MCF 10A (cell line): ENCODE measurements around the gene NEK1. TPM values are rescaled to one million over a fixed set of nuclear protein-coding genes. Genes with fewer than 3 reads are reported as not detected.

ENCODE experiments used
- BruUV-seq: library from RNA; stranded (reverse); fragments of 400-500 nt; replicated peaks from 2 replicates; lab custom pipeline; 2021; lab: Mats Ljungman, UMichigan
- CTCF ChIA-PET: fragments of 300-600 bp; sonication (Branson Sonifier 250); formaldehyde crosslinking; extraction: SDS; loops from one replicate; lab custom pipeline; 2021; ENCODE audit warnings: antibody characterized with exemption, inconsistent platforms; lab: Yijun Ruan, JAX
- POLR2A ChIA-PET: fragments of 300-600, 350-650 bp; sonication (Branson Sonifier 250); formaldehyde crosslinking; extraction: SDS; loops from one replicate; lab custom pipeline; 2020; ENCODE audit warnings: antibody characterized with exemption, inconsistent platforms; lab: Yijun Ruan, JAX
- DNase-seq: peaks from one replicate; pipeline ENCODE4 v3.0.0-alpha.2; 2018; ENCODE audit not compliant: unreplicated experiment
- H3K27ac Mint-ChIP-seq: one replicate; pipeline ENCODE4 v1.8.0; 2022; ENCODE audit warnings: mild to moderate bottlenecking, low read depth, mixed read lengths; ENCODE audit not compliant: unreplicated experiment
- H3K27me3 Mint-ChIP-seq: one replicate; pipeline ENCODE4 v1.8.0; 2022; ENCODE audit warnings: mixed read lengths; ENCODE audit not compliant: insufficient read depth, unreplicated experiment
- H3K36me3 Mint-ChIP-seq: one replicate; pipeline ENCODE4 v1.8.0; 2022; ENCODE audit warnings: mild to moderate bottlenecking, moderate library complexity, mixed read lengths; ENCODE audit not compliant: insufficient read depth, unreplicated experiment
- H3K4me1 Mint-ChIP-seq: one replicate; pipeline ENCODE4 v1.8.0; 2022; ENCODE audit warnings: mixed read lengths; ENCODE audit not compliant: insufficient read depth, unreplicated experiment
- H3K4me3 Mint-ChIP-seq: one replicate; pipeline ENCODE4 v1.8.0; 2022; ENCODE audit warnings: mild to moderate bottlenecking, moderate library complexity, mixed read lengths; ENCODE audit not compliant: unreplicated experiment
- H3K9me3 Mint-ChIP-seq: one replicate; pipeline ENCODE4 v1.8.0; 2022; ENCODE audit warnings: mixed read lengths; ENCODE audit not compliant: unreplicated experiment
- CTCF ChIP-seq: fragments of 200-600 bp; IDR thresholded peaks from one replicate; pipeline ENCODE4 v1.8.0; 2022; ENCODE audit warnings: antibody characterized with exemption, mild to moderate bottlenecking; ENCODE audit not compliant: unreplicated experiment
- intact Hi-C: fragments of 100-400 bp; cut with micrococcal nuclease; formaldehyde crosslinking; loops from 2 replicates; pipeline ENCODE4 v1.14.1; 2022
- total RNA-seq: library from RNA; stranded (reverse); gene quantifications from 2 replicates; pipeline ENCODE4 v1.2.3, GENCODE V29; 2022

NEK1 gene
- total RNA-seq, 1 experiment from 2014 or later: 15.5 TPM

- Mint-ChIP-seq H3K4me1 (no peaks in the 10 kb centered on the region), H3K27me3 (no peaks in the 10 kb centered on the region), H3K36me3 (peaks cover 17% of the 10 kb centered on the region), H3K27ac (no peak overlapping the region), H3K4me3 (no peak overlapping the region), H3K9me3 (no peaks in the 10 kb centered on the region)
- BruUV-seq: no TSS peak
- no peak for TF ChIP-seq CTCF
- CTCF ChIA-PET: interaction anchor here (0.5 kb wide), 1 partner anchor 199 kb away, joined by 5 read pairs; no protein-coding TSS in a partner anchor
- intact Hi-C loops: no loop called here
- POLR2A ChIA-PET: no interaction called here
- peak; percentile 48 for DNase-seq
Observed at GRCh38 chr4:169398316-169398715, 214.1 kb downstream of the NEK1 start.

- H3K9me3 Mint-ChIP-seq: no peaks in the 10 kb centered on the region
- no peaks in the 10 kb centered on the region for H3K27me3 Mint-ChIP-seq
- H3K4me1 Mint-ChIP-seq: no peaks in the 10 kb centered on the region
- no peak for TF ChIP-seq CTCF
- ChIA-PET POLR2A (no interaction called here), CTCF (interaction anchor here (0.5 to 0.6 kb wide), 4 partner anchors 88 to 346 kb away, joined by 3 to 5 read pairs (median 4); no protein-coding TSS in a partner anchor)
- peaks cover 18% of the 10 kb centered on the region for H3K36me3 Mint-ChIP-seq
- peak; percentile 44 for DNase-seq
- no TSS peak for BruUV-seq
- H3K27ac Mint-ChIP-seq: no peak overlapping the region
- H3K4me3 Mint-ChIP-seq: no peak overlapping the region
- intact Hi-C loops: no loop called here
Observed at GRCh38 chr4:169397762-169398161, 214.6 kb downstream of the NEK1 start.

GRCh38 chr4:169385376-169385775 lies 227.0 kb downstream of the NEK1 start:
- peaks cover 11% of the 10 kb centered on the region for H3K4me1 Mint-ChIP-seq
- H3K9me3 Mint-ChIP-seq: peaks cover 15% of the 10 kb centered on the region
- TF ChIP-seq CTCF: no peak
- no peak for DNase-seq
- no peak overlapping the region for H3K27ac Mint-ChIP-seq
- CTCF ChIA-PET: no interaction called here
- no peaks in the 10 kb centered on the region for H3K36me3 Mint-ChIP-seq
- POLR2A ChIA-PET: no interaction called here
- BruUV-seq: no TSS peak
- intact Hi-C loops: loop anchor here (10.0 kb wide), 1 partner anchor 111 kb away; the partner anchor contains the start of gene SH3RF1
- H3K27me3 Mint-ChIP-seq: no peaks in the 10 kb centered on the region
- no peak overlapping the region for H3K4me3 Mint-ChIP-seq

- Mint-ChIP-seq H3K4me3 (no peak overlapping the region), H3K36me3 (no peaks in the 10 kb centered on the region), H3K27me3 (no peaks in the 10 kb centered on the region), H3K4me1 (peaks cover 11% of the 10 kb centered on the region), H3K9me3 (peaks cover 15% of the 10 kb centered on the region), H3K27ac (no peak overlapping the region)
- DNase-seq: no peak
- no peak for TF ChIP-seq CTCF
- intact Hi-C loops: loop anchor here (10.0 kb wide), 1 partner anchor 110 kb away; the partner anchor contains the start of gene SH3RF1
- POLR2A ChIA-PET: no interaction called here
- BruUV-seq: no TSS peak
- CTCF ChIA-PET: interaction anchor here (0.6 kb wide), 1 partner anchor 265 kb away, joined by 3 read pairs; no protein-coding TSS in a partner anchor
Observed at GRCh38 chr4:169384779-169385178, 227.6 kb downstream of the NEK1 start.
